Nephron (organoid): ENCODE data around the gene YWHAH.

Source experiments
- H3K27ac Mint-ChIP-seq, 3 experiments: 2 replicates each; pipeline ENCODE4 v1.8.0; 2020; ENCODE audit warnings: mixed read lengths in 3 of 3, mild to moderate bottlenecking in 2 of 3, moderate library complexity in 1 of 3
- H3K27me3 Mint-ChIP-seq: 2 replicates; pipeline ENCODE4 v1.8.0; 2021; ENCODE audit warnings: low read depth, mild to moderate bottlenecking, moderate library complexity, mixed read lengths
- H3K36me3 Mint-ChIP-seq: 2 replicates; pipeline ENCODE4 v1.8.0; 2020; ENCODE audit warnings: low read depth, mixed read lengths
- H3K4me1 Mint-ChIP-seq: 2 replicates; pipeline ENCODE4 v1.8.0; 2020; ENCODE audit warnings: mixed read lengths
- H3K4me3 Mint-ChIP-seq, 3 experiments: 2 replicates each; pipeline ENCODE4 v1.8.0; 2020; ENCODE audit warnings: mild to moderate bottlenecking in 3 of 3, mixed read lengths in 3 of 3, moderate library complexity in 2 of 3
- H3K9me3 Mint-ChIP-seq: 2 replicates; pipeline ENCODE4 v1.8.0; 2020; ENCODE audit warnings: mixed read lengths
- CTCF ChIP-seq, 3 experiments: fragments of 200-600 bp; sonication (generic); IDR thresholded peaks; one replicate each; pipeline ENCODE4 v1.5.0; 2021; ENCODE audit warnings: antibody characterized with exemption in 3 of 3; ENCODE audit not compliant: unreplicated experiment in 3 of 3

The YWHAH gene

GRCh38 chr22:31925056-31925455 lies 19.3 kb upstream of the YWHAH start:
- peaks cover 3% of the 10 kb centered on the region for H3K27me3 Mint-ChIP-seq

GRCh38 chr22:31926024-31926423 lies 18.3 kb upstream of the YWHAH start:
- no peak for TF ChIP-seq CTCF (IDR thresholded peaks at IDR 0.05; ENCODE audit: unreplicated experiment in 3 of 3)
- peaks cover 24% of the 10 kb centered on the region for H3K4me1 Mint-ChIP-seq

More at GRCh38 chr22:31925056-31925455, 19.3 kb upstream of the YWHAH start:
- H3K9me3 Mint-ChIP-seq: no peaks in the 10 kb centered on the region
- H3K27ac Mint-ChIP-seq: no peak overlapping the region
- no peak for TF ChIP-seq CTCF (IDR thresholded peaks at IDR 0.05; ENCODE audit: unreplicated experiment in 3 of 3)
- H3K4me1 Mint-ChIP-seq: peaks cover 24% of the 10 kb centered on the region
- no peaks in the 10 kb centered on the region for H3K36me3 Mint-ChIP-seq
- no peak overlapping the region for H3K4me3 Mint-ChIP-seq

GRCh38 chr22:31926969-31927368 lies 17.4 kb upstream of the YWHAH start:
- TF ChIP-seq CTCF (IDR thresholded peaks at IDR 0.05; ENCODE audit: unreplicated experiment in 3 of 3): no peak
- no peaks in the 10 kb centered on the region for H3K9me3 Mint-ChIP-seq
- peaks cover 24% of the 10 kb centered on the region for H3K4me1 Mint-ChIP-seq
- H3K27me3 Mint-ChIP-seq: no peaks in the 10 kb centered on the region
- no peaks in the 10 kb centered on the region for H3K36me3 Mint-ChIP-seq
- no peak overlapping the region for H3K4me3 Mint-ChIP-seq
- H3K27ac Mint-ChIP-seq: no peak overlapping the region

More at GRCh38 chr22:31926024-31926423, 18.3 kb upstream of the YWHAH start:
- H3K36me3 Mint-ChIP-seq: no peaks in the 10 kb centered on the region
- no peaks in the 10 kb centered on the region for H3K9me3 Mint-ChIP-seq
- H3K27me3 Mint-ChIP-seq: no peaks in the 10 kb centered on the region
- no peak overlapping the region for H3K27ac Mint-ChIP-seq
- H3K4me3 Mint-ChIP-seq: no peak overlapping the region

GRCh38 chr22:31927562-31927961 lies 16.8 kb upstream of the YWHAH start:
- H3K4me1 Mint-ChIP-seq: peaks cover 24% of the 10 kb centered on the region
- H3K4me3 Mint-ChIP-seq: no peak overlapping the region
- no peaks in the 10 kb centered on the region for H3K27me3 Mint-ChIP-seq
- no peaks in the 10 kb centered on the region for H3K36me3 Mint-ChIP-seq
- no peaks in the 10 kb centered on the region for H3K9me3 Mint-ChIP-seq
- no peak overlapping the region for H3K27ac Mint-ChIP-seq
- no peak for TF ChIP-seq CTCF (IDR thresholded peaks at IDR 0.05; ENCODE audit: unreplicated experiment in 3 of 3)

GRCh38 chr22:31929167-31929930 lies 15.0 kb upstream of the YWHAH start:
- Mint-ChIP-seq H3K4me3 (peak overlapping the region in 1 of 3 experiments; percentile 24), H3K27ac (peak overlapping the region; percentile 35 to 89 (median 49)), H3K4me1 (peaks cover 12% of the 10 kb centered on the region), H3K9me3 (no peaks in the 10 kb centered on the region), H3K36me3 (no peaks in the 10 kb centered on the region), H3K27me3 (no peaks in the 10 kb centered on the region)
- no peak for TF ChIP-seq CTCF (IDR thresholded peaks at IDR 0.05; ENCODE audit: unreplicated experiment in 3 of 3)

GRCh38 chr22:31932863-31933262 lies 11.5 kb upstream of the YWHAH start:
- Mint-ChIP-seq H3K27ac (no peak overlapping the region), H3K4me1 (peaks cover 17% of the 10 kb centered on the region), H3K36me3 (no peaks in the 10 kb centered on the region), H3K27me3 (no peaks in the 10 kb centered on the region), H3K9me3 (no peaks in the 10 kb centered on the region), H3K4me3 (no peak overlapping the region)
- TF ChIP-seq CTCF (IDR thresholded peaks at IDR 0.05; ENCODE audit: unreplicated experiment in 3 of 3): no peak
